Large intestine (tissue), 3 donors: ENCODE results near the gene GJA3. TPM values are rescaled to one million over a fixed set of nuclear protein-coding genes. Genes with fewer than 3 reads are reported as not detected.

Experiments
- DNase-seq, 2 donors: peaks; one replicate each; pipeline versions ENCODE4 v3.0.0 to v3.0.0-alpha.2; 2013
- H3K27ac ChIP-seq: one replicate; pipeline ENCODE4 v1.5.1; 2013; ENCODE audit warnings: low read length
- H3K27me3 ChIP-seq: 2 replicates; pipeline ENCODE4 v1.6.1; 2013; ENCODE audit warnings: low read length; ENCODE audit not compliant: control insufficient read depth, insufficient read depth
- H3K36me3 ChIP-seq: 2 replicates; pipeline ENCODE4 v1.6.1; 2013; ENCODE audit warnings: low read length; ENCODE audit not compliant: control insufficient read depth, insufficient read depth
- H3K4me1 ChIP-seq: one replicate; pipeline ENCODE4 v1.6.1; 2013; ENCODE audit warnings: low read length; ENCODE audit not compliant: control insufficient read depth, insufficient read depth
- H3K4me3 ChIP-seq: one replicate; pipeline ENCODE4 v1.5.1; 2013; ENCODE audit warnings: low read length
- H3K9me3 ChIP-seq: one replicate; pipeline ENCODE4 v1.6.1; 2013; ENCODE audit warnings: mild to moderate bottlenecking, low read depth, low read length, moderate library complexity; ENCODE audit not compliant: control insufficient read depth
- WGBS: methylation state at CpG from one replicate; pipeline ENCODE4 v1.1.5; 2013; ENCODE audit warnings: low lambda C conversion rate; ENCODE audit not compliant: insufficient coverage; 5-methylcytosine and 5-hydroxymethylcytosine counted together
- polyA plus RNA-seq: library from polyadenylated mRNA; unstranded; fragments of 120-200 nt; gene quantifications from one replicate; pipeline ENCODE4 v1.2.1, GENCODE V29; 2013

GJA3 gene
- polyA plus RNA-seq, 1 donor: 0.13 TPM

DNA sequence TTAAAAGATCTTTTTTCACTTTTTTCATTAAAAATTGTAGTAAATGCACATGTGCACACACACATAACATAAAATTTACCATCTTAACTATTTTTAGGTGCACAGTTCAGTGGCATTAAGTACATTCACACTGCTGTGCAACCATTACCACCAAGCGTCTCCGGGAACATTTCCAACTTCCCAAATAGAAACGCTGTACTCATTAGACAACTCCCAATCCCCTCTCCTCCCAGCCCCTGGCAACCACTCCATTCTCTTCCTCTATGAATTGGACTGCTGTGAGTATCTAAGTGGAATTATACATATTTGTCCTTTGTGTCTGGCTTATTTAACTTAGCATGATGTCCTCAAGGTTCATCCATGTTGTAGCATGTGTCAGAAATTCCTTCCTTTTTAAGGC is 20.3 kb upstream of the GJA3 start:
- no peak overlapping the region for H3K27ac ChIP-seq
- H3K9me3 ChIP-seq: no peaks in the 10 kb centered on the region
- no peak for DNase-seq
- peaks cover 37% of the 10 kb centered on the region for H3K27me3 ChIP-seq
- no CpG with 5 or more reads among the region's 3 CpGs for WGBS
- no peaks in the 10 kb centered on the region for H3K36me3 ChIP-seq
- no peak overlapping the region for H3K4me3 ChIP-seq
- H3K4me1 ChIP-seq: no peaks in the 10 kb centered on the region

DNA sequence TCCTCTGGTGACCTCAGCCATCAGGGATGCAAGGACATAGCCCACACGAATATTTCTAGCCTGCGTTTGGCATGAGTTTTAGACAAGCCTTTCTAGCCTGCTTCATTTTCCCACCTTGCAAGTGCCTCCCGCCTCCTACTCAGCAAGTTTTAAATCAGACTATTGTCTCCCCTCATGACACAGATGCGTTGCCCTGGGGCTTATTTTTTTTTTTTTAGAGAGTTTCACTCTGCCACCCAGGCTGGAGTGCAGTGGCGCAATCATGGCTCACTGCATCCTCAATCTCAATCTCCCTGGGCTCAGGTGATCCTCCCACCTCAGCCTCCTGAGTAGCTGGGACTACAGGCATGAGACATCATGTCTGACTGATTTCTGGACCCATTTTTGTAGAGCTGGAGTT is 17.3 kb upstream of the GJA3 start:
- Histone ChIP-seq H3K4me3 (no peak overlapping the region), H3K36me3 (no peaks in the 10 kb centered on the region), H3K9me3 (no peaks in the 10 kb centered on the region), H3K4me1 (no peaks in the 10 kb centered on the region), H3K27ac (no peak overlapping the region), H3K27me3 (peaks cover 60% of the 10 kb centered on the region)
- DNase-seq: no peak
- no CpG with 5 or more reads among the region's 5 CpGs for WGBS

DNA sequence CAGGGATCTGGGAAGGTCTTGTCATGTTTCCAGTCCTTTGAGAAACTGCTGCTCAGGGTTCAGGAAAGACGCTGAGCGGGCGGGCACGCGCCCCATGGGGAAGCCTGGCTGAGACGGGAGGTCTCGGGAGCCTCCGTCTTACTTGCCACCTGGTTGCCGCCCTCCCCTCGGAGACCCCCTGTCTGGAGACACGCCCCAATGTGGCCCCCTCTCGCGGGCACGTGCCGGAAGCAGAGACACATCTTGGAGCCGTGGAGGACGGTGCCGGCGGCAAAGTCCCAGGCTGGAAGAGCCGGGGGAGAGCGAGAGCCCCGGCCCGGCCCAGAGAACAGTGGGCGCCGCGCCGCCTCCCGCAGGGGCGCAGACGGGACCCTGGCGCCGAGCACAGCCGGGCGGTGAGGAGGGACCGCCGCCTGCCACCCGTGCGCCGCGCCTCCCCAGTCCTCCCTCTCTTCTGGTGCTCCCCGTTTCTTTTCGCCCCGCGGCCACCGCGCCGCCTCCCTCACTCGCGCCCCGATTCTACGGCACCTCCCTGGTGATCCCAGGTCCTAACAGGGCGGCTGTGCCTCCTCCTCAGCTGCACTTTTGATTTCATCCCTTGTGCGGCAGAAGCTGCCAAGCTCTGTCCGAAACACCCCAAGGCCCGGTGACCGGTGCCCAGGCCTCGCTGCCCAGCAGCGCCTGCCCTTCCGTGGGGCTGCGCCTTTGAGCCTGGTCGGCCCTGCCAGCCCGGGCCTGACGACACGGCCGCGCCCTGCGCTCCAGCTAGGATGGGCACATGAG is 16.4 kb upstream of the GJA3 start:
- no peak overlapping the region for H3K4me3 ChIP-seq
- H3K36me3 ChIP-seq: no peaks in the 10 kb centered on the region
- no peaks in the 10 kb centered on the region for H3K9me3 ChIP-seq
- H3K27me3 ChIP-seq: peaks cover 64% of the 10 kb centered on the region
- DNase-seq: no peak
- no CpG with 5 or more reads among the region's 67 CpGs for WGBS
- no peaks in the 10 kb centered on the region for H3K4me1 ChIP-seq
- H3K27ac ChIP-seq: no peak overlapping the region

DNA sequence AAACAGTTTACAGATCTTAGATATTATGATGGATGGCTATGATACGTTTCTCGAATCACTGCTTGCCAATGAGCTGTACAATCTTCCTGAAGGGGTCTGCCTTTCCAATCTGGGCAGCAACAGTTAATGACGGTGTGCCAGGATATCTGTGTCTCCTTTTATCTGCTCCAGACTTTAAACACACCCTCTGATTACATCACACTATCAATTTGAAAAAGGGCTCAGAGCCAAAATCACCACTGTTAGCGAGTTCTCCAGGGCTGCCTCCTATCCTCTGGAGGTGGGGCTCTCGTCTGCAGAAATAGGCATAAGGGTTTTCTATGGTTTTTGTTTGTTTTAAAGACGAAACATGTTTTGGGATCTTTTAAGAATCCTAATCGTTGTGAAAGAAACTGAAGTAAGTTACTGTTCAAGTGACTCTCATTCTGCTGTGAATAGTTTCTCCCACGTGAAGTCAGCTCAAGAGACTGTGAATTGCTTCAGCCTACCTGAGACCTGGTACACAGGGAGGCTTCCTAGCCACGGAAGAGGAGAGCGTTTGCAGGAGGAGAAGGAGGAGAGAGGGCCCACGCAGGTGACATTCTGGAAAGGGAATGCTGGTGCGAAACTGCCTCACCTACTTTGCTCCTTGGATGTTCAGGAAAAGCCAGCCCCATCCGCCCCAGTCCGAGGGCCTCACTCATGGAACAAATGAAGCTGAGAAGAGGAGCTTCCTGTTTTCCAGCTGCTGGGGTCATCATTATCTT is 15.2 kb upstream of the GJA3 start:
- no peak for DNase-seq
- Histone ChIP-seq H3K4me1 (no peaks in the 10 kb centered on the region), H3K36me3 (no peaks in the 10 kb centered on the region), H3K27ac (no peak overlapping the region), H3K4me3 (no peak overlapping the region), H3K9me3 (no peaks in the 10 kb centered on the region), H3K27me3 (peaks cover 70% of the 10 kb centered on the region)
- WGBS: 48% methylated on average over 5 of the region's 14 CpGs

DNA sequence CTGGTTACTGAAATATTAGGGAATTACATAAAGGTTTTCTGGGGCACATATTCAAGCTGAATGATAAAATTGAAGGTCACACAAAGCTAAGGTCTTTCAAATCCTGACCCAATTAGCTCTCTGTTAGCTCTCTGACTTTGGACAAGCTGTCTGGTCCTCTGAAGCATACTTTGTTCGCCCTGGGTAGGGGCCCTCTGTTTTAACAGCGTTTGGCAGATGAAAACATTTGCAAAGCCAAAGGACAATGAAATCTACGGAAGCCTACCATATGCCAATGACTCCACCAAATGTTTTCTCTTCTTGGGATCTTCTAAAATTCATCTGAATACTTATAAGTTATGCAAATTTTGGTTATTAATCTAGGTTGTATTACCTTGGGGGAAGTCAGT is 14.5 kb upstream of the GJA3 start:
- no peaks in the 10 kb centered on the region for H3K4me1 ChIP-seq
- no peak for DNase-seq
- H3K4me3 ChIP-seq: no peak overlapping the region
- H3K9me3 ChIP-seq: no peaks in the 10 kb centered on the region
- H3K27ac ChIP-seq: no peak overlapping the region
- WGBS: 71% methylated on average over 1 of the region's 3 CpGs
- no peaks in the 10 kb centered on the region for H3K36me3 ChIP-seq
- H3K27me3 ChIP-seq: peaks cover 75% of the 10 kb centered on the region

DNA sequence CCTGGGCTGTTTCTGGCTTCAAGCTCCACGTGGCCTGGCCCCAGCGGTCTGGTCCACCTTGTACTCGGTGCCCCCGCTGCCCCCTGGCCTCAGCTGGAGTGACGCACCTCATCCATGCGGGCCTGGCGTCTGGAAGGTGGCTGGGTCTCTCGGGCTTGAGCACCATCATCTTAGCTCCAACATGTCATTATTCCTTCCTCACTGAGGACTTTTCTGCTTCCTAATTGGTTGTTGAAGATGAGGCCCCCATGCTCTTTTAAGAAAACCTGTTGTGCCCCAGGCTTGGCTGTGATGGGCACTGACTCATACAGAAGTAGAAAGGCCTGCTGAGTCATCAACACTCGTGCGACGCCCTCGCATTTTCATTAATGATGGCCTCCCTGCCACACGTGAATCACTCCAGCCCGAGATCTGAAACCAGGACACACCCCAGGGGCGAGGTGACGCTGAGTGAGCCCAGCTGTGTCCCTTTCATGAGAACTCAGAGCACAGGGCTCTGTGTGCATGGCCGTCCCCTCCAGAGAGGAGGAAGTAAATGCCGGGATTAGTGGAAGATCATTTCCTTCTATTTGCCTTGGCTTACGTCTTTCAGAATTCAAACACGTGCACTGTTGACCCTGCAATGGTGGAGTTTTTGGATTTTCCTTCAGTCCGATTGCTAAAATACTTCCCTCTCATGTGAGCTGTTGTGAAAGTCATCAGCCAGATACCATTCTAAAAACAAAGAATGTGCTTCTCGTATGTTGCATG is 14.0 kb upstream of the GJA3 start:
- no peaks in the 10 kb centered on the region for H3K4me1 ChIP-seq
- H3K27ac ChIP-seq: no peak overlapping the region
- WGBS: 27% methylated on average over 3 of the region's 22 CpGs
- H3K4me3 ChIP-seq: no peak overlapping the region
- peak; percentile 70 to 81 for DNase-seq
- H3K36me3 ChIP-seq: no peaks in the 10 kb centered on the region
- no peaks in the 10 kb centered on the region for H3K9me3 ChIP-seq
- H3K27me3 ChIP-seq: peaks cover 78% of the 10 kb centered on the region

DNA sequence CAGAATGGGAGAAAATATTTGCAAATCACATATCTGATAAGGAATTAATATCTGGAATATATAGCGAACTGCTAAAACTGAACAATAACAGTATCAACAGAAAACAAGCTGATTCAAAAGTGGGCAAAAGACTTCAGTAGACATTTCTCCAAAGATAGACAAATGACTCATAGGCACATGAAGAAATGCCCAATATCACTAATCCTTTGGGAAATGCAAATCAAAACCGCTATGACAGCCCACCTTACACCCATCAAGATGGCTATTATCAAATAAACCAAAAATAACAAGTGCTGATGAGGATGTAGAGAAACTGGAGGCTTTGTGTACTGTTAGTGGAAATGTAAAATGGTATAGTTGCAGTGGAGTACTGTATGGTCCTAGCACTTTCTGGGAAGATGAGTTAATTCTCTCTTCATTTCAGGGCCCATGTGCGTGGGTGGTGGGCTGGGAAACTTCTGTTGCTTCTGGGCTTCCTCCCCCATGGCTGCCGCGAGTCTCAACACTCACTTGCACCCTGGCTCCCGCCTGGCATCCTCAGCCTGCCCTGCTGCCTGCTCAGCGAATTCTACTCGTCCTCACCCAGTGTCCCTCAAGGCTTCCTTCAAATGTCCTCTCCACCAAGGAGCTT is 12.4 kb upstream of the GJA3 start:
- H3K9me3 ChIP-seq: no peaks in the 10 kb centered on the region
- H3K4me3 ChIP-seq: no peak overlapping the region
- H3K36me3 ChIP-seq: no peaks in the 10 kb centered on the region
- DNase-seq: no peak
- H3K27me3 ChIP-seq: peaks cover 73% of the 10 kb centered on the region
- H3K4me1 ChIP-seq: no peaks in the 10 kb centered on the region
- WGBS: 100% methylated on average over 1 of the region's 8 CpGs
- no peak overlapping the region for H3K27ac ChIP-seq

DNA sequence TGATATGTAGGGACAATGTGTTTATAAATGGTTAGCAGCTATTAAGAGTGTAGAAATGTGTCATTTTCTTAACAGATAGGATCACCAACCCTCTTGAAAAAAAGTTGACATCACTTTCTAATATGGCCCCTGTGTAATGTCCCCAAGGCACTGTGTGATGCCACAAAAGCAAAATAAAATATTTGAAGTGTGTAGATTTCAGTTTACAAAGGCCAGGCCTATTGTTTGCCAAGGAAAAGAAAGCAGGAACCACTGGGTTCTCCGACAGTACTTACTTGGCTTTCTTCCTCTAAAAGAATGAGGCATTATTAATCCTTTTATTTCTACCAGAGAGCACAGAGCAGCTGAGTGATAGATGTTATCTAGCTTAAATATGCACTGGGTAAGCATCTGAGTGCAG is 10.5 kb upstream of the GJA3 start:
- Histone ChIP-seq H3K27me3 (peaks cover 68% of the 10 kb centered on the region), H3K4me3 (no peak overlapping the region), H3K27ac (no peak overlapping the region), H3K36me3 (no peaks in the 10 kb centered on the region), H3K9me3 (no peaks in the 10 kb centered on the region), H3K4me1 (no peaks in the 10 kb centered on the region)
- no CpG with 5 or more reads among the region's 1 CpG for WGBS
- no peak for DNase-seq

DNA sequence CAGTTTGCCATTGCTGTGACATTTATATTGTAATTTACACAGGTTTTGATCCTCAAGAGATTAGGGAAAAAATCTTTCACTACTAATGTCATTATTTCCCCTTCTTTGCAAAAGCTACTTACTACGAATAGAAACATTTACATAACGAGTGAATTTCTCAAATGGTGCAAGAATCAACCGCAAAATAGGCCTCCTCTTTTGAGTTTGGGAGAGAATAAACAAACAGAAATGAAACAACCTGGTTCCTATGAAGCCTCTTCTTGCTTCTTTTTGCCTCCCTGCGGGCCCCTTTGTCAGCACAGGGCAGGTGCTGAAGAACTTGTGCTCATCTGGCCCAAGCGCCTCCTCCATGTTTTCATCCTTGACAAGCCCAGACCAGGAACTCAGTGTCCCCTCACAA is 10.1 kb upstream of the GJA3 start:
- Histone ChIP-seq H3K4me1 (no peaks in the 10 kb centered on the region), H3K27me3 (peaks cover 68% of the 10 kb centered on the region), H3K27ac (no peak overlapping the region), H3K36me3 (no peaks in the 10 kb centered on the region), H3K4me3 (no peak overlapping the region), H3K9me3 (no peaks in the 10 kb centered on the region)
- DNase-seq: no peak
- 89% methylated on average over 3 of the region's 5 CpGs for WGBS

DNA sequence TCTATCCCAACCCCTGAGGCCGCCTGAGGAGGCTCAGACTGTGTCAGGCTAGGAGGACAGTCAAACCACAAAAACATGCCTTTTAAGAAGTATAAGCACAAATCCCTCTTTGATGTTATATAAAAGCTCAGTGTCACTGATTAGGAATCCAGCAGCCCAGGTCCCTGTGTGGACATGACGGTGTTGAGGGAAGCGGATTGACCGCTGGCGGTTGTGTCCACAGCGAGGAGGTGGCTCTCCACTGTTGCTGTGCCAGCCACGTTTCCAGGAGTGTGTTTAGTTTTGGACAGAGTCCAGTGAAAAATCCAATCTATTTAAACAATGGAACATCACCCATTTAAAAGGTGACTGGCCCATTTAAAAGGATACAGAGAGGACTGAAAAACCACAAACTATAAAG is 7.5 kb upstream of the GJA3 start:
- H3K27me3 ChIP-seq: peaks cover 54% of the 10 kb centered on the region
- 40% methylated on average over 1 of the region's 7 CpGs for WGBS
- no peaks in the 10 kb centered on the region for H3K36me3 ChIP-seq
- no peaks in the 10 kb centered on the region for H3K4me1 ChIP-seq
- H3K4me3 ChIP-seq: no peak overlapping the region
- no peaks in the 10 kb centered on the region for H3K9me3 ChIP-seq
- H3K27ac ChIP-seq: no peak overlapping the region
- no peak for DNase-seq
